Coronary artery (tissue), 2 donors: ENCODE data around the gene BSPH1.

Experiments
- DNase-seq: peaks from one replicate; pipeline ENCODE4 v3.0.0-alpha.2; 2017; ENCODE audit warnings: low spot score
- H3K27ac ChIP-seq, 2 donors: fragments of 200-600 bp; sonication (generic); one replicate each; pipeline ENCODE4 v1.5.1; 2016 to 2019
- H3K4me3 ChIP-seq: fragments of 200-600 bp; sonication (generic); 2 replicates; pipeline ENCODE4 v1.5.1; 2016; ENCODE audit warnings: mild to moderate bottlenecking, moderate library complexity
- TF ChIP-seq, protein P1 (sequence below): fragments of 200-600 bp; sonication (generic); IDR thresholded peaks from one replicate; pipeline ENCODE4 v1.5.1; 2019; ENCODE audit warnings: antibody characterized with exemption

Gene BSPH1

GRCh38 chr19:48023011-48023410, 31.0 kb upstream of the BSPH1 start:
- TF ChIP-seq, protein P1, sequence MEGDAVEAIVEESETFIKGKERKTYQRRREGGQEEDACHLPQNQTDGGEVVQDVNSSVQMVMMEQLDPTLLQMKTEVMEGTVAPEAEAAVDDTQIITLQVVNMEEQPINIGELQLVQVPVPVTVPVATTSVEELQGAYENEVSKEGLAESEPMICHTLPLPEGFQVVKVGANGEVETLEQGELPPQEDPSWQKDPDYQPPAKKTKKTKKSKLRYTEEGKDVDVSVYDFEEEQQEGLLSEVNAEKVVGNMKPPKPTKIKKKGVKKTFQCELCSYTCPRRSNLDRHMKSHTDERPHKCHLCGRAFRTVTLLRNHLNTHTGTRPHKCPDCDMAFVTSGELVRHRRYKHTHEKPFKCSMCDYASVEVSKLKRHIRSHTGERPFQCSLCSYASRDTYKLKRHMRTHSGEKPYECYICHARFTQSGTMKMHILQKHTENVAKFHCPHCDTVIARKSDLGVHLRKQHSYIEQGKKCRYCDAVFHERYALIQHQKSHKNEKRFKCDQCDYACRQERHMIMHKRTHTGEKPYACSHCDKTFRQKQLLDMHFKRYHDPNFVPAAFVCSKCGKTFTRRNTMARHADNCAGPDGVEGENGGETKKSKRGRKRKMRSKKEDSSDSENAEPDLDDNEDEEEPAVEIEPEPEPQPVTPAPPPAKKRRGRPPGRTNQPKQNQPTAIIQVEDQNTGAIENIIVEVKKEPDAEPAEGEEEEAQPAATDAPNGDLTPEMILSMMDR: no peak
- DNase-seq: no peak
- H3K27ac ChIP-seq: no peak overlapping the region
- H3K4me3 ChIP-seq: no peak overlapping the region

DNA sequence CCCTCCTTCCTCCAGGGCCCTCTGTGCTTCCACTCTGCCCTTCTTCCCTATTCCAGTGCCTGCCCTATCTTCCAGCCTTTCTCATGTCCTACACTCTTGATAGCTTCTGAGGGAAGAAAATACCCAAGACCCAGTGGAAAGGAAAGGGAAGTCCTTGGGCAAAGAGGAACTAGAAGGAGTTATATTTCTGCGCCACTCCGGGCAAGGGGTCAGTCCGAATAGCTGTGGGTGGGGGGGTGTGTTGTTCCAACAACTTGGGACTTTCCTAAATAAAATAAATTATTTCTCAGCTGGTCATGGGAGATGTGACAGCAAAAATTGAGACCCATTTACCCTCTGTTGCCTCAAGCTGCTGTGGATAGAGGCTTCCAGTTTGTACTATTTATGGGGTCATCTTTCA, 28.7 kb upstream of the BSPH1 start:
- no peak for DNase-seq
- TF ChIP-seq, protein P1: no peak
- Histone ChIP-seq H3K27ac (no peak overlapping the region), H3K4me3 (no peak overlapping the region)

DNA sequence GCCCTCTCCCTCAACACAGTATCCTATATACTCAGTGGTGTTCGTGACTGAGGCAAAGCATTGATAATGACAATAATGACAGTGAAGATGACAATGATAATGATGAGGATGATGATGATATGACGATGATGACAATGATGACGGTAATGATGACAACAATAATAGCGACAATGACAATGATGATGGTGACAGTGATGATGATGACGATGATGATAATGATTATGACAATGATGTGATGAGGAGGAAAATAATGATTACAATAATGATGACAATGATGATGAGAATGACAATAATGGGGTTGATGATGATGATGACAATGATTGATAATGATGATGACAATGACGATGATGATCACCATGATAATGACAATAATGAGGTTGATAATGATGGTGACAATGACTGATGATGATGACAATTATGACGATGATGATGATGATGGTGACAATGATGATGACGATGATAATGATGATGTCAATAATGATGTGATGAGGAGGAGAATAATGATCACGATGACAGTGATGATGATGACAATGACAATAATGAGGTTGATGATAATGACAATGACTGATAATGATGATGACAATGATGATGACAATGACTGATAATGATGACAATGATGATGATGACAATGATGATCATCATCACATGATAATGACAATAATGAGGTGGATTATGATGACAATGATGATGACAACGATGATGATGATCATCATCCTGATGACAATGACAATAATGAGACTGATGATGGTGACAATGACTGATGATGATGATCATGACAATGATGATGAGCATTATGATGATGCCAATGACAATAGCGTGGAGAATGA, 19.2 kb upstream of the BSPH1 start:
- no peak for DNase-seq
- TF ChIP-seq, protein P1: no peak
- H3K27ac ChIP-seq: no peak overlapping the region
- no peak overlapping the region for H3K4me3 ChIP-seq

GRCh38 chr19:48006762-48007161, 14.8 kb upstream of the BSPH1 start:
- TF ChIP-seq, protein P1: no peak
- Histone ChIP-seq H3K4me3 (no peak overlapping the region), H3K27ac (no peak overlapping the region)
- no peak for DNase-seq

GRCh38 chr19:48004236-48004635, 12.3 kb upstream of the BSPH1 start:
- TF ChIP-seq, protein P1: no peak
- H3K4me3 ChIP-seq: no peak overlapping the region
- no peak for DNase-seq
- H3K27ac ChIP-seq: no peak overlapping the region

- TF ChIP-seq, protein P1: no peak
- DNase-seq: no peak
- no peak overlapping the region for H3K27ac ChIP-seq
- no peak overlapping the region for H3K4me3 ChIP-seq
These were observed 8.9 kb upstream of the BSPH1 start for GRCh38 chr19:48000846-48001245.

DNA sequence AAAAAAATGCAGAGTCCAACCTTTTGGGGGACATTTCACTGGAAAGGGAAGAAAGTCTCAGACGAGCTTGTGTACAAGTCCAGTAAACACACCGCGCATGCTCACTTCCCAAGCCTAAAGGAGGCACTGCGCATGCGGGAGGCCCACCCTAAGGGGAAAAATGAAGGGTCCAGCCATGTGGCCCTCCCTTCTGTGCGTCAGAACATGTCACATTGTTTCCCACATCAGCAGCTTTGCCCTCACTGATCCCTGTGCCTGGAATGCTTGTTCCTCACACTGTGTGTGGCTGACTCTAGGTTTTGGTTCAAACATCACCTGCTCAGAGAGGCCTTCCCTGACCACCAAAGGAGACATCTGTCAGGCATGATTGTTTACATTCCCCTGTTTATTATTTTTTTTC, 6.8 kb upstream of the BSPH1 start:
- H3K27ac ChIP-seq: no peak overlapping the region
- H3K4me3 ChIP-seq: no peak overlapping the region
- TF ChIP-seq, protein P1: no peak
- DNase-seq: no peak
